ENCODE data around the gene SNX18. TPM values are rescaled to one million over a fixed set of nuclear protein-coding genes. Genes with fewer than 3 reads are reported as not detected.

Gene SNX18
- total and polyA plus RNA-seq, 2 experiments from 2014 or later, result 4.7 to 33.0 TPM

- ATAC-seq (no peak), DNase-seq (ENCODE audit: low spot score) (no peak)
- no peaks in the 10 kb centered on the region for H3F3A ChIP-seq (replicated peaks; ENCODE audit: low read depth)
- H3K79me2 ChIP-seq (replicated peaks; ENCODE audit: insufficient read depth), result no peaks in the 10 kb centered on the region
- H3K4me2 ChIP-seq, result no peak overlapping the region
- peaks cover 4% of the 10 kb centered on the region; the same call in 1 of the 2 replicates for H3K9me2 ChIP-seq (ENCODE audit: insufficient read depth)
- H3K9me3 Mint-ChIP-seq, result peaks cover 4% of the 10 kb centered on the region; the same call in 1 of the 3 replicates
- H3K4me1 ChIP-seq (ENCODE audit: insufficient read depth), result no peaks in the 10 kb centered on the region
- no peak overlapping the region; the same call in 2 of the 3 replicates for H3K4me3 Mint-ChIP-seq
- H3K27me3 ChIP-seq (ENCODE audit: insufficient read depth), result no peaks in the 10 kb centered on the region
- peak overlapping the region; percentile 91; the same call in 1 of the 2 replicates for H2AFZ ChIP-seq
- no peak overlapping the region for H3K27ac ChIP-seq (ENCODE audit: low read depth)
- no peak for TF ChIP-seq ETS1 (IDR thresholded peaks at IDR 0.05)
- no peak for TF ChIP-seq ZNF114 (CRISPR knock-in tag; IDR thresholded peaks at IDR 0.05)
- no peak for TF ChIP-seq EZH2 (IDR thresholded peaks at IDR 0.05; ENCODE audit: low read depth, unreplicated experiment)
- TF ChIP-seq NANOG (IDR thresholded peaks at IDR 0.05; ENCODE audit: borderline replicate concordance), result no peak
- no peak for TF ChIP-seq JUNB (IDR thresholded peaks at IDR 0.05; ENCODE audit: unreplicated experiment)
- TF ChIP-seq STAT1 (IDR thresholded peaks at IDR 0.05; ENCODE audit: unreplicated experiment), result no peak
- TF ChIP-seq REST (IDR thresholded peaks at IDR 0.05; ENCODE audit: unreplicated experiment), result no peak
- peaks cover 9% of the 10 kb centered on the region; the same call in 2 of the 3 replicates for H3K4me1 Mint-ChIP-seq
- H3K36me3 Mint-ChIP-seq (ENCODE audit: low read depth), result no peaks in the 10 kb centered on the region
- H3K4me3 ChIP-seq, result no peak overlapping the region
- H4K20me1 ChIP-seq (replicated peaks; ENCODE audit: insufficient read depth), result no peaks in the 10 kb centered on the region
- H3K27ac Mint-ChIP-seq, result no peak overlapping the region
- H3K36me3 ChIP-seq (ENCODE audit: insufficient read depth), result no peaks in the 10 kb centered on the region
- H3K27me3 Mint-ChIP-seq (ENCODE audit: insufficient read depth, low read depth, poor library complexity), result peaks cover 2% of the 10 kb centered on the region
Observed at GRCh38 chr5:54580997-54581811, 63.6 kb downstream of the SNX18 start.

GRCh38 chr5:54581831-54582548 lies 64.4 kb downstream of the SNX18 start:
- Histone ChIP-seq H3K36me3 (ENCODE audit: insufficient read depth) (no peaks in the 10 kb centered on the region), H3K9me2 (ENCODE audit: insufficient read depth) (peaks cover 4% of the 10 kb centered on the region; the same call in 1 of the 2 replicates), H2AFZ (peak overlapping the region; percentile 91; the same call in 1 of the 2 replicates), H4K20me1 (replicated peaks; ENCODE audit: insufficient read depth) (no peaks in the 10 kb centered on the region), H3K27ac (ENCODE audit: low read depth) (no peak overlapping the region), H3K4me3 (no peak overlapping the region), H3K79me2 (replicated peaks; ENCODE audit: insufficient read depth) (no peaks in the 10 kb centered on the region), H3F3A (replicated peaks; ENCODE audit: low read depth) (no peaks in the 10 kb centered on the region), H3K4me2 (no peak overlapping the region), H3K27me3 (ENCODE audit: insufficient read depth) (no peaks in the 10 kb centered on the region), H3K4me1 (ENCODE audit: insufficient read depth) (no peaks in the 10 kb centered on the region)
- peaks cover 8% of the 10 kb centered on the region; the same call in 1 of the 3 replicates for H3K9me3 Mint-ChIP-seq
- TF ChIP-seq ETS1 (IDR thresholded peaks at IDR 0.05), result no peak
- TF ChIP-seq ZNF114 (CRISPR knock-in tag; IDR thresholded peaks at IDR 0.05), result no peak
- no peak for TF ChIP-seq ZNF331 (CRISPR knock-in tag; IDR thresholded peaks at IDR 0.05; ENCODE audit: low read depth)
- TF ChIP-seq STAT1 (IDR thresholded peaks at IDR 0.05; ENCODE audit: unreplicated experiment), result no peak
- no peak for TF ChIP-seq NANOG (IDR thresholded peaks at IDR 0.05; ENCODE audit: borderline replicate concordance)
- no peak for TF ChIP-seq JUNB (IDR thresholded peaks at IDR 0.05; ENCODE audit: unreplicated experiment)
- TF ChIP-seq POLR2AphosphoS5 (IDR thresholded peaks at IDR 0.05; ENCODE audit: low read depth), result no peak
- TF ChIP-seq EZH2 (IDR thresholded peaks at IDR 0.05; ENCODE audit: low read depth, unreplicated experiment), result no peak
- peaks cover 2% of the 10 kb centered on the region for H3K27me3 Mint-ChIP-seq (ENCODE audit: insufficient read depth, low read depth, poor library complexity)
- H3K36me3 Mint-ChIP-seq (ENCODE audit: low read depth), result no peaks in the 10 kb centered on the region
- peaks cover 9% of the 10 kb centered on the region; the same call in 2 of the 3 replicates for H3K4me1 Mint-ChIP-seq
- ATAC-seq (no peak), DNase-seq (ENCODE audit: low spot score) (no peak)
- H3K4me3 Mint-ChIP-seq, result no peak overlapping the region
- H3K27ac Mint-ChIP-seq, result no peak overlapping the region

Measured in GM23338 (cell line).